K562 (cell line): ENCODE results near the gene LDB2.

Source experiments
- ETV1 ChIP-seq: fragments of 450-650 bp; conservative IDR thresholded peaks from 2 replicates; pipeline ENCODE4 v1.6.1; 2016; ENCODE audit warnings: missing genetic modification characterization, control low read depth, low read depth, missing compliant biosample characterization
- MXI1 ChIP-seq: IDR thresholded peaks from 2 replicates; pipeline ENCODE4 v1.6.1; 2011; ENCODE audit warnings: low read depth, mild to moderate bottlenecking, improper control_type of control experiment, low read length
- ZBTB1 ChIP-seq: sonication (generic); formaldehyde crosslinking; IDR thresholded peaks from 2 replicates; pipeline ENCODE4 v1.8.1; 2023; ENCODE audit warnings: missing genetic modification reagents, low read depth, mild to moderate bottlenecking, borderline replicate concordance
- ZNF311 ChIP-seq: fragments of 250-450 bp; sonication (Bioruptor Pico); IDR thresholded peaks from 2 replicates; pipeline ENCODE4 v1.4.0; 2020; ENCODE audit warnings: mild to moderate bottlenecking, moderate library complexity
- TF ChIP-seq, protein P1 (sequence below), 3 experiments: IDR thresholded peaks in 2 of 3; conservative IDR thresholded peaks in 1 of 3; 2 replicates each; pipeline ENCODE4 v1.5.1; 2011 to 2012; ENCODE audit warnings: low read length in 3 of 3, mild to moderate bottlenecking in 3 of 3, control low read depth in 2 of 3, improper control_type of control experiment in 1 of 3, inconsistent platforms in 1 of 3, low read depth in 1 of 3, mixed read lengths in 1 of 3, moderate library complexity in 1 of 3; ENCODE audit not compliant: insufficient read depth in 2 of 3

DNA sequence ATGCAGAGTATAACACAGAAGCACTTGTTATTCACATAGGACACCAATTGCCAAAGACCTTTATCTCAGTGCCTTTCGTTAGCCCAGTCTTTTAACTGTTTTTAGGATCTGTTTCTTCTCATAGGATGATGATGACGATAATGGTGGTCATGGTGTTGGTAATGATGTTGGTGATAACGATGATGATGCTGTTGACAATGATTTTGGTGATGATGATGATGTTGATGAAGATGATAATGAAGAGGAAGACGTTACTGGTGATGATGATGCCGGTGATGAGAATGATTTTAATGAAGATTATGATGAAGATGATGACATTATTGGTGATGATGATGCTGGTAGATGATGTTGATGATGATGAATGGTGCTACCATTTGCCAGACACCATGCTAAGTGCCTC lies 29.8 kb downstream of the LDB2 start:
- TF ChIP-seq, protein P1, sequence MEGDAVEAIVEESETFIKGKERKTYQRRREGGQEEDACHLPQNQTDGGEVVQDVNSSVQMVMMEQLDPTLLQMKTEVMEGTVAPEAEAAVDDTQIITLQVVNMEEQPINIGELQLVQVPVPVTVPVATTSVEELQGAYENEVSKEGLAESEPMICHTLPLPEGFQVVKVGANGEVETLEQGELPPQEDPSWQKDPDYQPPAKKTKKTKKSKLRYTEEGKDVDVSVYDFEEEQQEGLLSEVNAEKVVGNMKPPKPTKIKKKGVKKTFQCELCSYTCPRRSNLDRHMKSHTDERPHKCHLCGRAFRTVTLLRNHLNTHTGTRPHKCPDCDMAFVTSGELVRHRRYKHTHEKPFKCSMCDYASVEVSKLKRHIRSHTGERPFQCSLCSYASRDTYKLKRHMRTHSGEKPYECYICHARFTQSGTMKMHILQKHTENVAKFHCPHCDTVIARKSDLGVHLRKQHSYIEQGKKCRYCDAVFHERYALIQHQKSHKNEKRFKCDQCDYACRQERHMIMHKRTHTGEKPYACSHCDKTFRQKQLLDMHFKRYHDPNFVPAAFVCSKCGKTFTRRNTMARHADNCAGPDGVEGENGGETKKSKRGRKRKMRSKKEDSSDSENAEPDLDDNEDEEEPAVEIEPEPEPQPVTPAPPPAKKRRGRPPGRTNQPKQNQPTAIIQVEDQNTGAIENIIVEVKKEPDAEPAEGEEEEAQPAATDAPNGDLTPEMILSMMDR (IDR thresholded peaks at IDR 0.05 in 2 of 3, conservative IDR thresholded peaks at IDR 0.05 in 1 of 3; ENCODE audit: insufficient read depth in 2 of 3, low read depth in 1 of 3, low read length in 3 of 3): no peak
- TF ChIP-seq ZNF311 (CRISPR knock-in tag) (no peak), MXI1 (no peak), ETV1 (tag) (no peak), ZBTB1 (CRISPR knock-in tag) (no peak)
